ENCODE data around the gene MEX3C.

MEX3C gene

DNA sequence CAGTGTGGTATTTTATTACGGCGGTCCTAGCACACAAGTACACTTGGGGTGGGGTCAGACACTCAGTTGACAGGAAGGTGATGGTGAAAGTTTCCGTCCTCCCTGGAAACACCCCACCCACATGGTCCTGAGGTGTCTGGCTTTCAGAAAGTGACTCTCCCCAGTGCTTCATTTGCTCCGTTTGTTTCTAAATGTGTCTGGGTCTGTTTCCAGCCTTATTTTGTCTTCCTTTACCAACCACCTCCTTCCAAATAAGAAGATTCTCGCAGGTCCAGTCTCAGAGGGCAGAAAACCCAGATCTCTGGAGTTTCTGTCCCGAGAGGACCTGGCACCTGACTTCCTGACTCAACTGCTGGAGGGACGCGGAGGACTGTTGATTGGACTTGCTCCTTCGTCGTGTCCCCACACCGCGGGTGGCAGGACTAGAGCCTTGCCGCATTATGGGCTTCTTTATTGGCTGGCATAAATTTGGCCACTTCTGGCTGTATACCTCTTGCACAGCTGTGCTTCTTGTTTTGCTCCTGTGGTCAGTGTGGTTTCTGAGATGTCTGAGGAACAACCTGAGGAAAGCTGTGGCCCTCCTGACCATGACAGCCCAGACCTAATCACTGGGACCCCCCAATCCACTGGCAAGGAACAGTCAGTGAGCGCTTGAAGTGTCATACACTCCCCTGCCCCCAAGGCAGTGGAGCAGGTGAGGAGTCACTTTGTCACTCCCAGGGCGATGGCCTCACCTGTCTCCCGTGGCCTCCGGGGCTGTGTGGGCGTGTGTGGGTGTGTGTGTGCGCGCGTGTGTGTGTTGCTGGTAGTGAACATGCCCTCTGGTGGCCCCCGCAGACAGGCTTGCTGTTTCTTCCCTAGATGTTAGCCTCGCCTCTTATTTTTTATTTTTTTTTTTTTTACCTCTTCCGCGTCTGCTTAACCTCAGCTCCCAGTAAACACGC, 45.6 kb downstream of the MEX3C start:
- no peaks in the 10 kb centered on the region for H3K36me3 Mint-ChIP-seq
- H3K27me3 Mint-ChIP-seq: no peaks in the 10 kb centered on the region
- no peaks in the 10 kb centered on the region for H3K9me3 Mint-ChIP-seq (ENCODE audit: low read depth)
- H3K4me3 Mint-ChIP-seq: peak overlapping the region; percentile 76
- H3K27ac Mint-ChIP-seq: peak overlapping the region; percentile 98
- H3K4me1 Mint-ChIP-seq (ENCODE audit: low read depth): peaks cover 53% of the 10 kb centered on the region

DNA sequence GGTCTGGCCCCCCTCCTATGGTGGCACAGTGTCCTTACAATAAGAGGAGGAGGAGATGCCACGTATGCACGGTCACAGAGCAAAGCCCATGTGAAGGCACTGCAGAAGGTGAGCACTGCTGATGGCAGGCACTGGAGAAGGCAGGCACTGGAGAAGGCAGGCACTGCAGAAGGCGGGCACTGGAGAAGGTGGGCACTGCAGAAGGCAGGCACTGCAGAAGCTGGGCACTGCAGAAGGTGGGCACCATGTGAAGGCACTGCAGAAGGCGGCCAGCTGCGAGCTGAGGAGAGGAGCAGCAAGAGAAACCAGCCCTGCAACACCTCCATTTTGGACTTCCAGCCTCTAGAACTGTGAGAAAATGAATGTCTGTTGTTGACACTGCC, 46.3 kb downstream of the MEX3C start:
- H3K4me3 Mint-ChIP-seq: no peak overlapping the region
- H3K4me1 Mint-ChIP-seq (ENCODE audit: low read depth): peaks cover 53% of the 10 kb centered on the region

DNA sequence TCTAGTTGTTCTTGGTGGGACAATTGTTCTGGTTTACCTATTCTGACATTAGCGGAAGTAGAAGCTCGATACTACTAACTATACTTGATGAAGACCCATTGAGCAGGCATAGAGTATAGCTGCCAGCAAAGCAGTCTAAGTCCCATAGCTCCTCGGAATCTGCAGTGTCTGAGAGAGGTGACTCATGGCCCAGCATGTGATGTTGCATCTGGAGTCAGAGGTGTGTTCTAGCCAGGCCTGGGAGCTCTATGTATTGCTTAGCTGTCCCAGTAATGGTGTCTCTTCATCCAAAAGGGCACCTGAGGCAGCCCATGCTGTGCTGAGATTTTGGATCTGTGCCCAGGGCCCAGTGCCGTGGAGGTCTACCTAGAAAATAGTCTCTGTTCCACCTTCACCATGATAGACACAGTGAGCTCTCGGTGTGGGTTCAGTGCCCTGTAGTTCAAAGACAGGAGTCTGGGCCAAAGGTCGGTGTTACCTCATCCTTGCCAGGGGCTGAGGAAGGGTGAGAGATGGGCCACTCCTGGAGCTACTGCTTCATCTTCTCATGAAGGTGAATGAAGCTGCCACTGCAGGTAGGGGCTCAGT, 47.3 kb downstream of the MEX3C start:
- Mint-ChIP-seq H3K9me3 (ENCODE audit: low read depth) (no peaks in the 10 kb centered on the region), H3K4me3 (no peak overlapping the region), H3K4me1 (ENCODE audit: low read depth) (peaks cover 48% of the 10 kb centered on the region), H3K27ac (peak overlapping the region; percentile 56), H3K36me3 (no peaks in the 10 kb centered on the region), H3K27me3 (no peaks in the 10 kb centered on the region)

More for the DNA sequence above, 46.3 kb downstream of the MEX3C start:
- Mint-ChIP-seq H3K36me3 (no peaks in the 10 kb centered on the region), H3K27me3 (no peaks in the 10 kb centered on the region), H3K9me3 (ENCODE audit: low read depth) (no peaks in the 10 kb centered on the region), H3K27ac (peak overlapping the region; percentile 98)

DNA sequence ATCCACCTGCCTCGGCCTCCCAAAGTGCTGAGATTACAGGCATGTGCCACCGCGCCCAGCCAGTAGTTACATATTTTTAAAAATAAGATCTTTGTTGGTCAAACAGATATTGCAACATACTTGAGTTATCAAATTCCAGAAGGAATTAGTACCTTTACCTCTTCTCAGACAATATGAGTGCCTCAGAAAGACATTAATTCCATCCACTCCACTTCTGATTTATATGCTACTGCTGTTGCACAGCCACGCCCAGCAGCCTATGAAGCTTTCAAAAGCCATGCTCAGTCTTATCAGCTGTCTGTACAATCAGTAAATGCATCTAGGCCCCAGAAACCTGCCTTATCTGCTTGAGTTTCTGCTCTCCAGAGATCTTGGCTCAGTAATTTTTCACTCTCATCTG, 47.8 kb downstream of the MEX3C start:
- H3K27me3 Mint-ChIP-seq: no peaks in the 10 kb centered on the region
- peak overlapping the region; percentile 56 for H3K27ac Mint-ChIP-seq
- no peak overlapping the region for H3K4me3 Mint-ChIP-seq
- peaks cover 45% of the 10 kb centered on the region for H3K4me1 Mint-ChIP-seq (ENCODE audit: low read depth)
- H3K36me3 Mint-ChIP-seq: no peaks in the 10 kb centered on the region
- H3K9me3 Mint-ChIP-seq (ENCODE audit: low read depth): no peaks in the 10 kb centered on the region

DNA sequence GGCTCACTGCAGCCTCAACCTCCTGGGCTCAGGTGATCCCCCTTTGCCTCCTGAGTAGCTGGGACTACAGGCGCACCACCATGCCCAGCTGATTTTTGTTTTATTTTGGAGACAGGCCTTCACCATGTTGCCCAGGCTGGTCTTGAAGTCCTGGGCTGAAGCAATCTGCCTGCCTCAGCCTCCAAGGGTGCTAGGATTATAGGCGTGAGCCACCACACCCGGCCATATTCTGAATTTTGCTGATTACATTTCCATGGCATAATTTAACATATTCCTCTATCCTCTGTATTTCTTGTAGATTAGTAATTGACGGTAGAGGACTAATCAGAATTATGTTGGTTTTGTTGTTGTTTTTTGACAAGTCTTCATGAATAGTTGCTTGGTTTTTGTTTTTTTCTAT, 50.6 kb downstream of the MEX3C start:
- no peak overlapping the region for H3K4me3 Mint-ChIP-seq
- H3K4me1 Mint-ChIP-seq (ENCODE audit: low read depth): peaks cover 22% of the 10 kb centered on the region
- H3K9me3 Mint-ChIP-seq (ENCODE audit: low read depth): no peaks in the 10 kb centered on the region
- H3K27me3 Mint-ChIP-seq: no peaks in the 10 kb centered on the region
- H3K27ac Mint-ChIP-seq: no peak overlapping the region
- H3K36me3 Mint-ChIP-seq: no peaks in the 10 kb centered on the region

DNA sequence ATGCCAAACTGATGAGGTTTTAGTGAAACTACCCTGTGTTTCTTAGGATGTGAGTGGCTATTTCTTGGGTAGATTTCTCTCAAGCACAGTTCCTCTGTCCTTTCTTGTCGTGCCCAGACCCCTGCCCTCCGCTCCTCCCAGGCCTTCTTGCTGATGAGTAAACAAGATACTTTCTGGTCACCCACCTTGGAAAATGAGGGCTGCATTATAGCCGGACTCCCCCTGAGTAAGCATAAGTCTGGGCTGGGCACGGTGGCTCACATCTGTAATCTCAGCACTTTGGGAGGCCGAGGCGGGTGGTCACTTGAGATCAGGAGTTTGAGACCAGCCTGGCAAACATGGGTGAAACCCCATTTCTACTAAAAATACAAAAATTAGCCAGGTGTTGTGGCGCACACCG, 58.5 kb downstream of the MEX3C start:
- Mint-ChIP-seq H3K36me3 (no peaks in the 10 kb centered on the region), H3K4me1 (ENCODE audit: low read depth) (no peaks in the 10 kb centered on the region), H3K27ac (no peak overlapping the region), H3K4me3 (no peak overlapping the region), H3K9me3 (ENCODE audit: low read depth) (peaks cover 3% of the 10 kb centered on the region), H3K27me3 (no peaks in the 10 kb centered on the region)

DNA sequence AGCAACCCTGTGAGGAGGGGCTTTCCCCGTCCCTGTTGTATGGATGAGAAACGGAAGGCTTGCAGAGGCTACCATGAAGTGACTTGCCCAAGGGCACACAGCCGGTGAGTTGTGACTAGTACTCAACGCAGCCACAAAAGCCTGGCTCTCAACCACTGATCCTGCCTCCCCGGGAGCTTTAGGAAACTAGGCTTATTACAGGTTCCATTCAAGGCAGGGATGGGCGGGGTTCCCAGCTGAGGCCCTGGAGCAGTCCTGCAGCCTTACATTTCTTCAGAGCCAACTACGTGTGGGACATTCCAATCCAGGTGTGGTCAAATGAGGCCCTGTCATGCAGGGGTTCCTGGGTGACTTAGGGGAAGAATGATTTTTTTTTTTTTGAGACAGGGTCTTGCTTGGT, 59.6 kb downstream of the MEX3C start:
- no peaks in the 10 kb centered on the region for H3K36me3 Mint-ChIP-seq
- H3K4me3 Mint-ChIP-seq: no peak overlapping the region
- H3K4me1 Mint-ChIP-seq (ENCODE audit: low read depth): no peaks in the 10 kb centered on the region
- peaks cover 3% of the 10 kb centered on the region for H3K9me3 Mint-ChIP-seq (ENCODE audit: low read depth)
- H3K27me3 Mint-ChIP-seq: no peaks in the 10 kb centered on the region
- no peak overlapping the region for H3K27ac Mint-ChIP-seq

DNA sequence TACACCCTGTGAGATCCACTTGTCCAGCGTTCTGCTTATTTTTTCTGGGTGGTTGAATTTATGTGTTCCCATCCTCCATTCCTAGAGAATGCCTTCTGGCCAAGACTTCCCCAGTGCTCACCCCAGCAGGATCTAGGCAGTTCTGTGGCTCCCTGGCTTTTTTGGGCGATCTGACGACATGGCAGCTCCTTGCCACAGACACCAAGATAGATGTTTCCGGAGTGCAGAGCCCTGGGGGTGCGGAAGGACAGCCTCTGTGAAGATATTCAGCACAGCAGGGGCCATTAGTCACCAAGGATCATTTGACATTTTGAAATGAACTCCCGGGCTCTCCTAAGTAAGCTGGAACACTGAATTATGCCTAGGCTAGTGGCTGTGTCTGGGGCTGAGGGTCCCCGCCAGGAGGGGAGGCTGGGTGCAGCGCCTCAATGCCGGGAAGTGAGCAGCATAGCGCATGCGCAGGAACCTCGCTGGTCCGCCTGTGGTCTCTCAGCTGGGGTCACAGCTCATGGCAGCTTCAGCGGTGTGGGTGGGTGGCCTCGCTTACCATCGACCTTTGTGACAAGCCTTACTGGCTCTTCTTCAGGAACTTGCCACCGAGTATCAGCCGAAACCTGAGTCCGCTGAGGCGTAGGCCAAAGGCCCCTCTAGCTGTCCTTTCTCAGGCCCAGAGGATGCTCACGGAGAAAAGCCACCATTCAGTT, 60.3 kb downstream of the MEX3C start:
- Mint-ChIP-seq H3K4me1 (ENCODE audit: low read depth) (no peaks in the 10 kb centered on the region), H3K9me3 (ENCODE audit: low read depth) (peaks cover 3% of the 10 kb centered on the region), H3K4me3 (no peak overlapping the region)

DNA sequence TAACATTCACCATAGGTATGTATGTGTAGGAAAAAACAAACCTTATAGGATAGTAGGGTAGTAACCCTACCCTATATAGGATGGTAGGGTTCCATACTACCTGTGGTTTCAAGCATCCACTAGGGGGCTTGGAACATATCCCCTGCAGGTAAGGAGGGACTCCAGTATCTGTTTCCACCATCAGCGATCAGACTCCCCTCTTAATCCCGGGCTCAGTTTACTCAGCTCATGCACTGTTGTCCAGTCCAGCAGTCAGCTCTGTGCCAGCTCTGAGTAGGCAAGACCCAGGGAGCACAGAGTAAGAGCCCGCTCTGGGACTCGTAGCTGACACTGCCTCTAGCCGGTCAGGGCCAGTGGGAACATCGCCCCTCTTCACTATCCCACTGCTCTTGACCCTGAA, 61.7 kb downstream of the MEX3C start:
- Mint-ChIP-seq H3K27ac (no peak overlapping the region), H3K27me3 (no peaks in the 10 kb centered on the region), H3K9me3 (ENCODE audit: low read depth) (peaks cover 1% of the 10 kb centered on the region), H3K4me1 (ENCODE audit: low read depth) (no peaks in the 10 kb centered on the region), H3K4me3 (no peak overlapping the region), H3K36me3 (no peaks in the 10 kb centered on the region)

More for the DNA sequence above, 60.3 kb downstream of the MEX3C start:
- H3K27me3 Mint-ChIP-seq: no peaks in the 10 kb centered on the region
- no peak overlapping the region for H3K27ac Mint-ChIP-seq
- no peaks in the 10 kb centered on the region for H3K36me3 Mint-ChIP-seq

DNA sequence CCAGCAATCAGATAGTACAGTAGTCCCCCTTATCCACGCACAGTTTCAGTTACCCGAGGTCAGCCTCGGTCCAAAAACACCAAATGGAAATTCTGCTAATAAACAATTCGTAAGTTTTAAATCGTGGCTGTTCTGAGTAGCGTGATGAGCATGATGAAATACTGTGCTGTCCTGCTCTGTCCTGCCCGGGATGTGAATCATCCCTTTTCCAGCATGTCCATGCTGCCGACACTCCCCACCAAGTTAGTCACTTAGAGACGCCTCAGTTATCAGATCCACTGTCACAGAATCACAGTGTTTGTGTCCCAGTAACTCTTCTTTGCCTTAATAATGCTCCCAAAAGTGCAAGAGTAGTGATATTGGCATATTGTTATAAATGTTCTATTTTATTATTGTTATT, 62.1 kb downstream of the MEX3C start:
- no peak overlapping the region for H3K4me3 Mint-ChIP-seq
- no peaks in the 10 kb centered on the region for H3K36me3 Mint-ChIP-seq
- H3K27ac Mint-ChIP-seq: no peak overlapping the region
- H3K27me3 Mint-ChIP-seq: no peaks in the 10 kb centered on the region
- H3K4me1 Mint-ChIP-seq (ENCODE audit: low read depth): no peaks in the 10 kb centered on the region
- no peaks in the 10 kb centered on the region for H3K9me3 Mint-ChIP-seq (ENCODE audit: low read depth)

DNA sequence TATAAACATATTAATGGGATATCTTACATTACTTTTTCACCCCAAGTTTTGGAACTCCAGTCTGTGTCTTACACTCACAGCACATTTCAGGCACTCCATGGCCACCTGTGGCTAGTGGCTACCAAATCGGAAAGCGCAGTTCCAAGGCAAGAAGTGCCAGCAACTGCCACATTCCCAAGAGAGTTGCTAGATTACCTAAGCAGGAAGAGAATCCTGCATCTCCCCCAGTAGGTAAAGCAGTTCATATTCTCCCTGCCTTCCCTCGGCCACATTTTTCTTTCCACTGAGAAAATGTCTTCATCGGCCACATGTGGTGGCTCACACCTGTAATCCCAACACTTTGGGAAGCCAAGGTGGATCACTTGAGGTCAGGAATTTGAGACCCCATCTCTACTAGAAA, 62.8 kb downstream of the MEX3C start:
- Mint-ChIP-seq H3K9me3 (ENCODE audit: low read depth) (no peaks in the 10 kb centered on the region), H3K27me3 (no peaks in the 10 kb centered on the region), H3K4me3 (no peak overlapping the region), H3K27ac (no peak overlapping the region), H3K36me3 (no peaks in the 10 kb centered on the region), H3K4me1 (ENCODE audit: low read depth) (no peaks in the 10 kb centered on the region)

DNA sequence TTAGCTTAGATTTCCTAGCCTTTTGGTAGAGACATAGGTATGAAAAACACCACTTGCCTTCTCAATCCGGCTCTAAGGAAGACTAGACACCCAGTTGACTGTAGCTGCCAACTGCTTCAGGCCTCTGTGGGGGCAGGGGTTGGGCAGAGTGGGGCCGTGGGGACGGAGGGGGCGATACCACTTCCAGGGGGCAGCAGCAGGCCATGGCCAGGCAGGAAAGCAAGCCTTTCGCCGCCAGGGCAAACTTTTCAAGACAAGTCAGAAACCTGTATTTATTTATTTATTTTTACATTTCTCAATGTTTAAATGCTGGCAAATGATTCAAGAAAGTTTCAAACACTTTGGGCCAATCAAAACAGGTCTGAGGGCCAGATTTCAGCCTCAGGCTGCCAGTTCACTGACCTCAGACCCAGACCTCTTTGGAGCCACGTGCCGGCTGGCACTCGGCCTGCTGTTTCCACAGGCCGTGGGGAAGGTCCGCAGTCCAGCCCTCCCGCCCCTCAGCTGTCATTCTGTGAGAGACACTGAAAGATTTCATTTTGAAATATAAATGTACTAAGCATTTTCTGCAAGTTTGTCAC, 63.8 kb downstream of the MEX3C start:
- H3K27me3 Mint-ChIP-seq: no peaks in the 10 kb centered on the region
- no peak overlapping the region for H3K4me3 Mint-ChIP-seq
- H3K9me3 Mint-ChIP-seq (ENCODE audit: low read depth): no peaks in the 10 kb centered on the region
- H3K27ac Mint-ChIP-seq: no peak overlapping the region
- H3K36me3 Mint-ChIP-seq: no peaks in the 10 kb centered on the region
- H3K4me1 Mint-ChIP-seq (ENCODE audit: low read depth): no peaks in the 10 kb centered on the region

DNA sequence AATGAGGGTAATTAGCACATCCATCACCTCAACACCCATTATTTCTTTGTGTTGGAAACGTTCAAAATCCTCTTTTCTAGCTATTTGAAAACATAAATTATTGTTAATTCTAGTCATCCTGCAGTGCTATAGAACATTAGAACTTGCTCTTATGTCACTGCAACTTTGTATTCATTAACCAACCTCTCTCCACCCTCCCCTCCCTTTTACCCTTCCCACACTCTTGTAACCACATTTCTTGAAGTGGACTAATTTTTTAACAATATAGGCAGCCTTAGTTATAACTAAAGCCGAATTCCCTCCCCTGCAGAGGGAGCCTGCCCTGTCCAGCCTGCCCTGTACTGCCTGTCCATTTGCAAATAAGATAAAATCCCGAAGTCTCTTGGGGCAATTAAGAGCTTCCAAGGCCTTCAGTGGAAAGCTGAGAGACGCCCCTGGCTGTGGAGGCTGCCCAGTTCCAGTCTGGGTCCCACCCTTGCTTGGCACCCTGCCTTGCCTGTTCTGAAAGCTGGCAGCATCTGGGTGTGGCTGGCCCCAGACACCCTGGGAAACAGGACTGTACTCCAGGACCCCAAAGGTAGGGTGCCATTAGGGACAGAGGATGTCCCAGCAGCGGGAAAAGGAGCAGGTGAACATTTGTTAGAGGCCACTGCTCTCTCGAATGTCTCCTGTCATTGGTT, 65.1 kb downstream of the MEX3C start:
- Mint-ChIP-seq H3K27me3 (no peaks in the 10 kb centered on the region), H3K4me3 (no peak overlapping the region), H3K9me3 (ENCODE audit: low read depth) (no peaks in the 10 kb centered on the region), H3K27ac (no peak overlapping the region), H3K4me1 (ENCODE audit: low read depth) (no peaks in the 10 kb centered on the region), H3K36me3 (no peaks in the 10 kb centered on the region)

DNA sequence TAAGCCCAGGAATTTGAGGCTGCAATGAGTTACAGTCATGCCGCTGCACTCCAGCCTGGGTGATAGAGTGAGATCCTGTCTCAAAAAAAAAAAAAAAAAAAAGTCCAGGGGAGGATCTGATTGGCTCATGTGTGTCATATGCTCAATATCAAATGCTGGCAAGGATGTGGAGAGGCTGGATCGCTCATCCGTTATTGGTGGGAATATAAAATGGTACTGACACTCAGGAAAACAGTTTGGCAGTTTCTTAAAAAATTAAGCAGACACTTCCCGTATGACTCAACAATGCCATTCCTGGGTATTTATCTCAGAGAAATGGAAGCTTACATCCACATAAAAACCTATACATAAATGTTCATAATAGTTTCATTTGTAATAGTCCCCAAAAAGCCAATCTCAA, 68.9 kb downstream of the MEX3C start:
- no peak overlapping the region for H3K27ac Mint-ChIP-seq
- no peaks in the 10 kb centered on the region for H3K4me1 Mint-ChIP-seq (ENCODE audit: low read depth)
- H3K4me3 Mint-ChIP-seq: no peak overlapping the region
- no peaks in the 10 kb centered on the region for H3K36me3 Mint-ChIP-seq
- no peaks in the 10 kb centered on the region for H3K9me3 Mint-ChIP-seq (ENCODE audit: low read depth)
- no peaks in the 10 kb centered on the region for H3K27me3 Mint-ChIP-seq

Data from activated naive CD8-positive, alpha-beta T cell (primary cell).